Loucy (cell line): Measurements from ENCODE around the gene MLF2.

Experiments used
- H2AFZ ChIP-seq: fragments of 200-600 bp; sonication (generic); 2 replicates; pipeline ENCODE4 v1.6.0; 2016; ENCODE audit warnings: antibody characterized with exemption, mild to moderate bottlenecking, low read length, moderate library complexity
- H3F3A ChIP-seq: fragments of 200-600 bp; 2 replicates; pipeline ENCODE4 v1.6.0; 2016; ENCODE audit warnings: antibody characterized with exemption, low read depth, mild to moderate bottlenecking
- H3K27me3 ChIP-seq: fragments of 200-600 bp; sonication (generic); 2 replicates; pipeline ENCODE4 v1.6.1; 2014; ENCODE audit warnings: low read length, mild to moderate bottlenecking; ENCODE audit not compliant: insufficient read depth, poor library complexity, severe bottlenecking
- H3K36me3 ChIP-seq: fragments of 200-600 bp; sonication (generic); 2 replicates; pipeline ENCODE4 v1.6.1; 2016; ENCODE audit warnings: low read length; ENCODE audit not compliant: insufficient read depth
- H3K4me1 ChIP-seq: fragments of 200-600 bp; sonication (generic); 2 replicates; pipeline ENCODE4 v1.5.1; 2014; ENCODE audit warnings: low read length, mild to moderate bottlenecking; ENCODE audit not compliant: insufficient read depth, poor library complexity, severe bottlenecking
- H3K4me2 ChIP-seq: fragments of 200-600 bp; sonication (generic); 2 replicates; pipeline ENCODE4 v1.6.0; 2014; ENCODE audit warnings: antibody characterized with exemption, low read length, low read depth, mild to moderate bottlenecking; ENCODE audit not compliant: poor library complexity, severe bottlenecking
- H3K4me3 ChIP-seq: fragments of 200-600 bp; sonication (generic); 2 replicates; pipeline ENCODE4 v1.5.1; 2014; ENCODE audit warnings: low read length, mild to moderate bottlenecking, mixed read lengths; ENCODE audit not compliant: poor library complexity, severe bottlenecking
- H3K79me2 ChIP-seq: fragments of 200-600 bp; sonication (generic); 2 replicates; pipeline ENCODE4 v1.6.1; 2014; ENCODE audit warnings: low read length; ENCODE audit not compliant: insufficient read depth
- H3K9ac ChIP-seq: fragments of 200-600 bp; sonication (generic); 2 replicates; pipeline ENCODE4 v1.6.0; 2014; ENCODE audit warnings: mild to moderate bottlenecking, low read depth, low read length, moderate library complexity; ENCODE audit not compliant: poor library complexity, severe bottlenecking
- H3K9me2 ChIP-seq: fragments of 200-600 bp; sonication (generic); replicated peaks from 2 replicates; pipeline ENCODE4 v1.6.1; 2016; ENCODE audit warnings: low read depth, low read length, mixed read lengths
- H3K9me3 ChIP-seq: fragments of 200-600 bp; sonication (generic); 2 replicates; pipeline ENCODE4 v1.6.1; 2014; ENCODE audit warnings: mild to moderate bottlenecking, antibody characterized with exemption, low read length, low read depth; ENCODE audit not compliant: insufficient read depth
- H4K20me1 ChIP-seq: fragments of 200-600 bp; sonication (generic); 2 replicates; pipeline ENCODE4 v1.6.0; 2014; ENCODE audit warnings: antibody characterized with exemption, low read length, mild to moderate bottlenecking; ENCODE audit not compliant: insufficient read depth, poor library complexity, severe bottlenecking
- EZH2phosphoT487 ChIP-seq: fragments of 200-600 bp; IDR thresholded peaks from 2 replicates; pipeline ENCODE4 v1.6.1; 2018; ENCODE audit warnings: antibody characterized with exemption, mild to moderate bottlenecking, moderate library complexity, borderline replicate concordance
- TF ChIP-seq, protein P1 (sequence below): fragments of 200-600 bp; sonication (generic); conservative IDR thresholded peaks from 2 replicates; pipeline ENCODE4 v1.5.1; 2014; ENCODE audit warnings: mild to moderate bottlenecking, antibody characterized with exemption, low read length

MLF2 gene

GRCh38 chr12:6730169-6730568 is 22.8 kb downstream of the MLF2 start:
- H3K9ac ChIP-seq = no peak overlapping the region
- H2AFZ ChIP-seq = no peak overlapping the region
- H3K9me3 ChIP-seq = no peaks in the 10 kb centered on the region
- peaks cover 5% of the 10 kb centered on the region for H3K4me1 ChIP-seq
- TF ChIP-seq EZH2phosphoT487 = no peak
- TF ChIP-seq, protein P1, sequence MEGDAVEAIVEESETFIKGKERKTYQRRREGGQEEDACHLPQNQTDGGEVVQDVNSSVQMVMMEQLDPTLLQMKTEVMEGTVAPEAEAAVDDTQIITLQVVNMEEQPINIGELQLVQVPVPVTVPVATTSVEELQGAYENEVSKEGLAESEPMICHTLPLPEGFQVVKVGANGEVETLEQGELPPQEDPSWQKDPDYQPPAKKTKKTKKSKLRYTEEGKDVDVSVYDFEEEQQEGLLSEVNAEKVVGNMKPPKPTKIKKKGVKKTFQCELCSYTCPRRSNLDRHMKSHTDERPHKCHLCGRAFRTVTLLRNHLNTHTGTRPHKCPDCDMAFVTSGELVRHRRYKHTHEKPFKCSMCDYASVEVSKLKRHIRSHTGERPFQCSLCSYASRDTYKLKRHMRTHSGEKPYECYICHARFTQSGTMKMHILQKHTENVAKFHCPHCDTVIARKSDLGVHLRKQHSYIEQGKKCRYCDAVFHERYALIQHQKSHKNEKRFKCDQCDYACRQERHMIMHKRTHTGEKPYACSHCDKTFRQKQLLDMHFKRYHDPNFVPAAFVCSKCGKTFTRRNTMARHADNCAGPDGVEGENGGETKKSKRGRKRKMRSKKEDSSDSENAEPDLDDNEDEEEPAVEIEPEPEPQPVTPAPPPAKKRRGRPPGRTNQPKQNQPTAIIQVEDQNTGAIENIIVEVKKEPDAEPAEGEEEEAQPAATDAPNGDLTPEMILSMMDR = no peak; the same call in 1 of the 2 replicates
- H3K79me2 ChIP-seq = peaks cover 6% of the 10 kb centered on the region; the same call in 1 of the 2 replicates
- no peaks in the 10 kb centered on the region for H3K9me2 ChIP-seq
- H4K20me1 ChIP-seq = no peaks in the 10 kb centered on the region
- no peaks in the 10 kb centered on the region for H3F3A ChIP-seq
- peaks cover 6% of the 10 kb centered on the region; the same call in 1 of the 2 replicates for H3K36me3 ChIP-seq
- H3K27me3 ChIP-seq = no peaks in the 10 kb centered on the region
- no peak overlapping the region for H3K4me3 ChIP-seq
- no peak overlapping the region for H3K4me2 ChIP-seq

- peaks cover 6% of the 10 kb centered on the region; the same call in 1 of the 2 replicates for H3K36me3 ChIP-seq
- no peak overlapping the region for H3K4me3 ChIP-seq
- H3K27me3 ChIP-seq = no peaks in the 10 kb centered on the region
- H2AFZ ChIP-seq = no peak overlapping the region
- no peak overlapping the region for H3K9ac ChIP-seq
- H3K4me1 ChIP-seq = peaks cover 10% of the 10 kb centered on the region
- no peaks in the 10 kb centered on the region for H3K9me3 ChIP-seq
- no peaks in the 10 kb centered on the region for H3F3A ChIP-seq
- peaks cover 13% of the 10 kb centered on the region; the same call in 1 of the 2 replicates for H3K79me2 ChIP-seq
- TF ChIP-seq EZH2phosphoT487 = no peak
- TF ChIP-seq, protein P1 = no peak
- no peak overlapping the region for H3K4me2 ChIP-seq
- H3K9me2 ChIP-seq = no peaks in the 10 kb centered on the region
- no peaks in the 10 kb centered on the region for H4K20me1 ChIP-seq
Observed at GRCh38 chr12:6729186-6729585, 23.8 kb downstream of the MLF2 start.

- H3K9me3 ChIP-seq = no peaks in the 10 kb centered on the region
- no peaks in the 10 kb centered on the region for H3K9me2 ChIP-seq
- no peaks in the 10 kb centered on the region for H4K20me1 ChIP-seq
- peaks cover 4% of the 10 kb centered on the region; the same call in 1 of the 2 replicates for H3K36me3 ChIP-seq
- H3F3A ChIP-seq = peaks cover 4% of the 10 kb centered on the region; the same call in 1 of the 2 replicates
- H3K4me1 ChIP-seq = peaks cover 16% of the 10 kb centered on the region
- peaks cover 13% of the 10 kb centered on the region; the same call in 1 of the 2 replicates for H3K79me2 ChIP-seq
- no peaks in the 10 kb centered on the region for H3K27me3 ChIP-seq
- peak overlapping the region; percentile 78 for H3K9ac ChIP-seq
- peak overlapping the region; percentile 93 for H3K4me2 ChIP-seq
- H3K4me3 ChIP-seq = peak overlapping the region; percentile 78
- no peak overlapping the region for H2AFZ ChIP-seq
- TF ChIP-seq EZH2phosphoT487 = no peak
- TF ChIP-seq, protein P1 = no peak
Observed at GRCh38 chr12:6725350-6725749, 27.6 kb downstream of the MLF2 start.
